AG09319 (cell line): ENCODE measurements around the gene MEGF9.

Experiments used
- DNase-seq: peaks from one replicate; pipeline ENCODE4 v3.0.0-alpha.2; 2010; ENCODE audit warnings: low read depth; ENCODE audit errors: extremely low read depth
- CTCF ChIP-seq: IDR thresholded peaks from 2 replicates; pipeline ENCODE4 v1.5.1; 2011; ENCODE audit warnings: low read depth, mild to moderate bottlenecking, inconsistent platforms, low read length, moderate library complexity

The MEGF9 gene

GRCh38 chr9:120730654-120731514, 16.6 kb upstream of the MEGF9 start:
- no peak for TF ChIP-seq CTCF
- DNase-seq = peak; percentile 63

- DNase-seq = no peak
These were observed 15.5 kb upstream of the MEGF9 start for GRCh38 chr9:120729791-120730241.

GRCh38 chr9:120726484-120726883, 12.2 kb upstream of the MEGF9 start:
- no peak for TF ChIP-seq CTCF
- DNase-seq = no peak

More at GRCh38 chr9:120729791-120730241, 15.5 kb upstream of the MEGF9 start:
- no peak; the same call in 1 of the 2 replicates for TF ChIP-seq CTCF

- TF ChIP-seq CTCF = no peak
These were observed 11.6 kb upstream of the MEGF9 start for GRCh38 chr9:120725907-120726306.

GRCh38 chr9:120724757-120725400, 10.6 kb upstream of the MEGF9 start:
- no peak for DNase-seq
- no peak for TF ChIP-seq CTCF

More at GRCh38 chr9:120725907-120726306, 11.6 kb upstream of the MEGF9 start:
- no peak for DNase-seq

GRCh38 chr9:120723565-120723964, 9.3 kb upstream of the MEGF9 start:
- no peak for TF ChIP-seq CTCF
- peak; percentile 37 for DNase-seq

- DNase-seq = no peak
- no peak for TF ChIP-seq CTCF
These were observed 6.1 kb upstream of the MEGF9 start for GRCh38 chr9:120720404-120720803.
